Tibial nerve (tissue), 4 donors: ENCODE measurements around the gene STPG1.

Source experiments
- CTCF ChIP-seq, 5 experiments: fragments of 200-600 bp in 3 of 5; fragments of 450-650 bp in 2 of 5; sonication (generic) in 3 of 5; IDR thresholded peaks; one replicate each; pipeline ENCODE4 v1.5.1; 2016 to 2019; ENCODE audit warnings: antibody characterized with exemption in 5 of 5, mild to moderate bottlenecking in 3 of 5, moderate library complexity in 2 of 5
- EP300 ChIP-seq, 2 donors: sonication (generic); formaldehyde crosslinking; IDR thresholded peaks; one replicate each; pipeline ENCODE4 v1.6.1; 2017; ENCODE audit warnings: antibody characterized with exemption in 2 of 2, mild to moderate bottlenecking in 1 of 2
- POLR2A ChIP-seq, 2 donors: fragments of 450-650 bp; IDR thresholded peaks; one replicate each; pipeline ENCODE4 v1.6.1; 2017; ENCODE audit warnings: antibody characterized with exemption in 2 of 2, mild to moderate bottlenecking in 2 of 2, moderate library complexity in 2 of 2

- TF ChIP-seq CTCF (IDR thresholded peaks at IDR 0.05) (no peak), POLR2A (IDR thresholded peaks at IDR 0.05) (no peak), EP300 (IDR thresholded peaks at IDR 0.05) (no peak)
Measured at GRCh38 chr1:24347159-24347934, 66.2 kb downstream of the STPG1 start.
